Measurements from ENCODE around the gene KLF2. TPM values are rescaled to one million over a fixed set of nuclear protein-coding genes. Genes with fewer than 3 reads are reported as not detected.

The KLF2 gene
- total and polyA plus RNA-seq, 2 of the 13 experiments (the other 11 are each of a cell fraction or from before 2014, with no cell fraction given) = not detected

DNA sequence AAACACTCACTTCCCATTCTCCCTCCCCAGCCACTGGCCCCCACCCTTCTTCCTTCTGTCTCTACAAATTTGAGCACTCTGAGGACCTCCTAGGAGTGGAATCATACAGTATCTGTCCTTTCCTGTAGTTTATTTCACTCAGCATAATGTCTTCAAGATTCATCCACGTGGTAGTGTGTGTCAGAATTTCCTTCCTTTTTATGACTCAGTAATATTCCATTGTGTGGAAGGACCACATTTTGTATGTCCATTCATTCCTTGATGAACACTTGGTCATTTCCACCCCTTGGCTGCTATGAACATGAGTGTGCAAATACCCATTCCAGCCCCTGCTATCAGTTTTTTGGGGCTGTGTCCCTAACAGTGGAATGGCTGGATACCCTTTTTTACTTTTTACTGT is 9.8 kb downstream of the KLF2 start:
- Histone ChIP-seq H3K9ac (ENCODE audit: insufficient read depth, low read depth, low read length) (no peak overlapping the region), H3K36me3 (replicated peaks in 1 of 2; ENCODE audit: control insufficient read depth in 1 of 2, insufficient read depth in 2 of 2, low read length in 2 of 2) (no peaks in the 10 kb centered on the region), H3K27ac (ENCODE audit: extremely low read length, insufficient read depth, low read length) (no peak overlapping the region), H2AFZ (ENCODE audit: low read length) (no peak overlapping the region), H3K27me3 (ENCODE audit: control insufficient read depth in 1 of 2, insufficient read depth in 2 of 2, low read length in 2 of 2) (peaks cover 1 to 18% of the 10 kb centered on the region in 2 experiments; a peak in 2 of 5 replicates), H3K9me3 (ENCODE audit: low read length) (no peaks in the 10 kb centered on the region), H3K4me1 (ENCODE audit: insufficient read depth, low read length) (peaks cover 13% of the 10 kb centered on the region), H4K20me1 (ENCODE audit: insufficient read depth, low read length) (no peaks in the 10 kb centered on the region), H3K4me3 (replicated peaks in 1 of 3; ENCODE audit: insufficient read depth in 1 of 3, low read depth in 2 of 3, low read length in 3 of 3) (no peak overlapping the region), H3K4me2 (ENCODE audit: low read depth, low read length) (no peak overlapping the region), H3K79me2 (ENCODE audit: insufficient read depth, low read length) (no peaks in the 10 kb centered on the region)
- intact Hi-C loops (cut with micrococcal nuclease; ENCODE audit: unreplicated experiment) (no loop called here), in situ Hi-C loops (cut with HindIII; ENCODE audit: extremely low pct_ligation_motif_present, low pct_unique_long_range_greater_than_20kb) (no loop called here)
- no peak for TF ChIP-seq RELA (CRISPR knock-in tag; IDR thresholded peaks at IDR 0.05)
- no peak for TF ChIP-seq KLF11 (CRISPR knock-in tag; IDR thresholded peaks at IDR 0.05)
- no peak for TF ChIP-seq CSRNP1 (CRISPR knock-in tag; IDR thresholded peaks at IDR 0.05)
- TF ChIP-seq ZNF567 (CRISPR knock-in tag; IDR thresholded peaks at IDR 0.05; ENCODE audit: borderline replicate concordance) = no peak
- no peak for TF ChIP-seq XBP1 (CRISPR knock-in tag; IDR thresholded peaks at IDR 0.05)
- no peak for TF ChIP-seq NCOA1 (CRISPR knock-in tag; IDR thresholded peaks at IDR 0.05)
- TF ChIP-seq ZNF275 (CRISPR knock-in tag; IDR thresholded peaks at IDR 0.05; ENCODE audit: borderline replicate concordance) = no peak
- no peak for TF ChIP-seq RORA (CRISPR knock-in tag; IDR thresholded peaks at IDR 0.05)
- TF ChIP-seq, protein P1, sequence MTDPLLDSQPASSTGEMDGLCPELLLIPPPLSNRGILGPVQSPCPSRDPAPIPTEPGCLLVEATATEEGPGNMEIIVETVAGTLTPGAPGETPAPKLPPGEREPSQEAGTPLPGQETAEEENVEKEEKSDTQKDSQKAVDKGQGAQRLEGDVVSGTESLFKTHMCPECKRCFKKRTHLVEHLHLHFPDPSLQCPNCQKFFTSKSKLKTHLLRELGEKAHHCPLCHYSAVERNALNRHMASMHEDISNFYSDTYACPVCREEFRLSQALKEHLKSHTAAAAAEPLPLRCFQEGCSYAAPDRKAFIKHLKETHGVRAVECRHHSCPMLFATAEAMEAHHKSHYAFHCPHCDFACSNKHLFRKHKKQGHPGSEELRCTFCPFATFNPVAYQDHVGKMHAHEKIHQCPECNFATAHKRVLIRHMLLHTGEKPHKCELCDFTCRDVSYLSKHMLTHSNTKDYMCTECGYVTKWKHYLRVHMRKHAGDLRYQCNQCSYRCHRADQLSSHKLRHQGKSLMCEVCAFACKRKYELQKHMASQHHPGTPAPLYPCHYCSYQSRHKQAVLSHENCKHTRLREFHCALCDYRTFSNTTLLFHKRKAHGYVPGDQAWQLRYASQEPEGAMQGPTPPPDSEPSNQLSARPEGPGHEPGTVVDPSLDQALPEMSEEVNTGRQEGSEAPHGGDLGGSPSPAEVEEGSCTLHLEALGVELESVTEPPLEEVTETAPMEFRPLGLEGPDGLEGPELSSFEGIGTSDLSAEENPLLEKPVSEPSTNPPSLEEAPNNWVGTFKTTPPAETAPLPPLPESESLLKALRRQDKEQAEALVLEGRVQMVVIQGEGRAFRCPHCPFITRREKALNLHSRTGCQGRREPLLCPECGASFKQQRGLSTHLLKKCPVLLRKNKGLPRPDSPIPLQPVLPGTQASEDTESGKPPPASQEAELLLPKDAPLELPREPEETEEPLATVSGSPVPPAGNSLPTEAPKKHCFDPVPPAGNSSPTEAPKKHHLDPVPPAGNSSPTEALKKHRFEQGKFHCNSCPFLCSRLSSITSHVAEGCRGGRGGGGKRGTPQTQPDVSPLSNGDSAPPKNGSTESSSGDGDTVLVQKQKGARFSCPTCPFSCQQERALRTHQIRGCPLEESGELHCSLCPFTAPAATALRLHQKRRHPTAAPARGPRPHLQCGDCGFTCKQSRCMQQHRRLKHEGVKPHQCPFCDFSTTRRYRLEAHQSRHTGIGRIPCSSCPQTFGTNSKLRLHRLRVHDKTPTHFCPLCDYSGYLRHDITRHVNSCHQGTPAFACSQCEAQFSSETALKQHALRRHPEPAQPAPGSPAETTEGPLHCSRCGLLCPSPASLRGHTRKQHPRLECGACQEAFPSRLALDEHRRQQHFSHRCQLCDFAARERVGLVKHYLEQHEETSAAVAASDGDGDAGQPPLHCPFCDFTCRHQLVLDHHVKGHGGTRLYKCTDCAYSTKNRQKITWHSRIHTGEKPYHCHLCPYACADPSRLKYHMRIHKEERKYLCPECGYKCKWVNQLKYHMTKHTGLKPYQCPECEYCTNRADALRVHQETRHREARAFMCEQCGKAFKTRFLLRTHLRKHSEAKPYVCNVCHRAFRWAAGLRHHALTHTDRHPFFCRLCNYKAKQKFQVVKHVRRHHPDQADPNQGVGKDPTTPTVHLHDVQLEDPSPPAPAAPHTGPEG (CRISPR knock-in tag; IDR thresholded peaks at IDR 0.05) = no peak
- no peak for TF ChIP-seq FIP1L1 (IDR thresholded peaks at IDR 0.05; ENCODE audit: borderline replicate concordance, insufficient read depth, low read depth, low read length)
- TF ChIP-seq THAP11 (CRISPR knock-in tag; IDR thresholded peaks at IDR 0.05) = no peak
- no peak for TF ChIP-seq PRPF4 (IDR thresholded peaks at IDR 0.05; ENCODE audit: low read depth, low read length, poor library complexity, severe bottlenecking)
- no peak for TF ChIP-seq ELF1 (CRISPR knock-in tag; IDR thresholded peaks at IDR 0.05)
- no peak for TF ChIP-seq NKX3-1 (CRISPR knock-in tag; IDR thresholded peaks at IDR 0.05)
- TF ChIP-seq KAT7 (CRISPR knock-in tag; IDR thresholded peaks at IDR 0.05; ENCODE audit: borderline replicate concordance) = no peak
- TF ChIP-seq HDAC2 (CRISPR knock-in tag; IDR thresholded peaks at IDR 0.05) = no peak
- TF ChIP-seq ARID2 (CRISPR knock-in tag; IDR thresholded peaks at IDR 0.05; ENCODE audit: borderline replicate concordance) = no peak
- TF ChIP-seq BORCS8-MEF2B (CRISPR knock-in tag; IDR thresholded peaks at IDR 0.05) = no peak
- CTCF ChIA-PET (ENCODE audit: low intra/inter-chr PET ratio, low total read pairs) = no interaction called here
- FAIRE-seq (no peak), DNase-seq (ENCODE audit: low spot score) (no peak), ATAC-seq (no peak)
- WGBS (ENCODE audit: low lambda C conversion rate) = 0% methylated on average over 1 of the region's 1 CpG
- BruUV-seq (replicated peaks) = no TSS peak
- POLR2A ChIA-PET = no interaction called here

All from HepG2 (cell line).